ENCODE data around the gene IGIP.

GRCh38 chr5:140116716-140117115 lies 9.0 kb upstream of the IGIP start:
- peak in 2 of 3 experiments; percentile 20 to 23 for TF ChIP-seq CTCF (optimal IDR thresholded peaks at IDR 0.05 in 1 of 3, IDR thresholded peaks at IDR 0.05 in 1 of 3, conservative IDR thresholded peaks at IDR 0.05 in 1 of 3; ENCODE audit: extremely low read depth in 1 of 3, insufficient read depth in 2 of 3, low read length in 3 of 3)
- TF ChIP-seq EZH2 (IDR thresholded peaks at IDR 0.05; ENCODE audit: low read length) = no peak
